HFF-Myc (cell line): ENCODE results near the gene LEPROT.

Source experiments
- DNase-seq: peaks from one replicate; pipeline ENCODE4 v3.0.0-alpha.2; 2011; ENCODE audit warnings: low read depth; ENCODE audit errors: extremely low read depth
- H3K4me3 ChIP-seq: replicated peaks from 2 replicates; pipeline ENCODE4 v1.5.1; 2011; ENCODE audit warnings: low read depth, mild to moderate bottlenecking, control low read depth, low read length
- CTCF ChIP-seq: IDR thresholded peaks from 2 replicates; pipeline ENCODE4 v1.5.1; 2012; ENCODE audit warnings: mild to moderate bottlenecking, low read depth, low read length, control low read depth; ENCODE audit errors: missing control alignments

LEPROT gene

DNA sequence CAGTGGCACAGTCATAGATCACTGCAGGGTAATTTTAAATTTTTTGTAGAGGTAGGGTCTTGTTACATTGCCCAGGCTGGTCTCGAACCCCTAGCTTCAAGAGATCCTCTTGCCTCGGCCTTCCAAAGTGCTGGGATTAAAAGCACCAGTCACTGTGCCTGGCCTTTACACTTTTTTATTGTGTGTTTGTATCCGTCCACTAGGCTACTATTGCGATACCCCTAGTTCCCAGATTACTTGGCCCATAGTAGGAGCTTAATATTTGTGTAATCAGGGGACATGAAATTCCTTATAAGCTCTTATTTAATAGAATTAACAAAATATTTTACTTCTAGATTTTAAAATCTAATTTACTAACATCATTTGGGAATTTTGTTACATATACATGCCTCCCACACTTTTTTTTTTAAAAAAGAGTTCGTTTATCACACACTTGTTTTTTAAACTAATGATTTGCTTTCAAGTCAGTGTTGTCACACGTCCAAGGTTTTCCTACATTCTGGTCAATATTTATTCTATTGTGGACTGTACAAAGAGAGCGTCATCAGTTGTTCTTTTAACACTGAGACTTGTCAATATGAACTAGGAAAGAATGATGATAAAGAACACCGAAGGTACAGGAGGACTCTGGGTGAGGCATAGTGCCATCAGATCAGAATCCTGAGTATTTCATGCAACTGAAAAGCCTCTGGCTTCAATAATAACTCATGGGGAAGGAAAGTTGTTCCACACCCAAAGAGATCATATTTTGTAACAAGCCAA lies 63.7 kb downstream of the LEPROT start:
- TF ChIP-seq CTCF: no peak
- no peak for DNase-seq
- H3K4me3 ChIP-seq: no peak overlapping the region
